Breast epithelium (tissue), 4 donors: Measurements from ENCODE around the gene PNPLA8. TPM values are rescaled to one million over a fixed set of nuclear protein-coding genes. Genes with fewer than 3 reads are reported as not detected.

Experiments used
- DNase-seq, 2 donors: peaks; one replicate each; pipeline ENCODE4 v3.0.0-alpha.2; 2019; ENCODE audit warnings: low spot score in 2 of 2
- H3K27ac ChIP-seq, 2 donors: fragments of 200-600 bp; sonication (generic) in 1 of 2; one replicate each; pipeline ENCODE4 v1.5.1; 2016 to 2019; ENCODE audit warnings: mild to moderate bottlenecking in 1 of 2
- H3K27me3 ChIP-seq, 2 donors: fragments of 200-600 bp; sonication (generic) in 1 of 2; one replicate each; pipeline versions ENCODE4 v1.5.1 to v1.6.0; 2017 to 2019; ENCODE audit warnings: control low read depth in 1 of 2, mild to moderate bottlenecking in 1 of 2
- H3K36me3 ChIP-seq: fragments of 200-600 bp; one replicate; pipeline ENCODE4 v1.5.1; 2019
- H3K4me1 ChIP-seq, 2 donors: fragments of 200-600 bp; sonication (generic); one replicate each; pipeline ENCODE4 v1.5.1; 2016 to 2019; ENCODE audit warnings: control low read depth in 1 of 2
- H3K4me3 ChIP-seq, 3 donors: fragments of 200-600 bp; sonication (generic); 1 replicate in 2 of 3; 2 replicates in 1 of 3; pipeline ENCODE4 v1.5.1; 2016 to 2019; ENCODE audit warnings: mild to moderate bottlenecking in 3 of 3, moderate library complexity in 2 of 3
- H3K9me3 ChIP-seq, 2 donors: fragments of 200-600 bp; sonication (generic) in 1 of 2; one replicate each; pipeline ENCODE4 v1.5.1; 2016 to 2019; ENCODE audit warnings: control low read depth in 1 of 2
- CTCF ChIP-seq, 3 donors: fragments of 450-650 bp; IDR thresholded peaks; one replicate each; pipeline ENCODE4 v1.5.1; 2016 to 2017; ENCODE audit warnings: antibody characterized with exemption in 3 of 3, mild to moderate bottlenecking in 3 of 3, moderate library complexity in 3 of 3
- POLR2A ChIP-seq: fragments of 450-650 bp; IDR thresholded peaks from one replicate; pipeline ENCODE4 v1.6.1; 2016; ENCODE audit warnings: antibody characterized with exemption, mild to moderate bottlenecking, moderate library complexity
- POLR2AphosphoS5 ChIP-seq, 3 donors: sonication (generic); formaldehyde crosslinking; IDR thresholded peaks; one replicate each; pipeline ENCODE4 v1.6.1; 2017; ENCODE audit warnings: antibody characterized with exemption in 3 of 3
- intact Hi-C: fragments of 100-400 bp; cut with DNase I; formaldehyde crosslinking; loops from one replicate; pipeline ENCODE4 v1.15.1; 2023; ENCODE audit warnings: low total_unique reads
- total RNA-seq, 3 donors: library from RNA; depleted of rRNA; stranded (reverse); fragments of >200 nt; gene quantifications; one replicate each; pipeline ENCODE4 v1.1.0, GENCODE V29; 2016

PNPLA8 gene
- total RNA-seq, 3 donors from 2014 or later = 36.1 to 48.6 (median 48.5) TPM

- H3K27ac ChIP-seq = no peak overlapping the region
- no peaks in the 10 kb centered on the region for H3K9me3 ChIP-seq
- no peak for TF ChIP-seq CTCF (IDR thresholded peaks at IDR 0.05)
- no peak for TF ChIP-seq POLR2A
- TF ChIP-seq POLR2AphosphoS5 (IDR thresholded peaks at IDR 0.05) = no peak
- H3K27me3 ChIP-seq = no peaks in the 10 kb centered on the region
- no peak for DNase-seq
- H3K36me3 ChIP-seq = no peaks in the 10 kb centered on the region
- intact Hi-C loops = no loop called here
- no peaks in the 10 kb centered on the region for H3K4me1 ChIP-seq
- H3K4me3 ChIP-seq = no peak overlapping the region
Observed at GRCh38 chr7:108535744-108536143, 9.8 kb upstream of the PNPLA8 start.

GRCh38 chr7:108535257-108535656 is 9.3 kb upstream of the PNPLA8 start:
- no peak overlapping the region for H3K4me3 ChIP-seq
- H3K4me1 ChIP-seq = no peaks in the 10 kb centered on the region
- TF ChIP-seq POLR2AphosphoS5 (IDR thresholded peaks at IDR 0.05) = no peak
- TF ChIP-seq POLR2A = no peak
- TF ChIP-seq CTCF (IDR thresholded peaks at IDR 0.05) = no peak
- DNase-seq = no peak
- no peaks in the 10 kb centered on the region for H3K36me3 ChIP-seq
- H3K27ac ChIP-seq = no peak overlapping the region
- no peaks in the 10 kb centered on the region for H3K27me3 ChIP-seq
- intact Hi-C loops = no loop called here
- no peaks in the 10 kb centered on the region for H3K9me3 ChIP-seq

GRCh38 chr7:108533712-108534111 is 7.8 kb upstream of the PNPLA8 start:
- DNase-seq = no peak
- Histone ChIP-seq H3K27me3 (no peaks in the 10 kb centered on the region), H3K4me3 (no peak overlapping the region), H3K9me3 (no peaks in the 10 kb centered on the region), H3K4me1 (no peaks in the 10 kb centered on the region), H3K36me3 (no peaks in the 10 kb centered on the region), H3K27ac (no peak overlapping the region)
- TF ChIP-seq POLR2A (no peak), POLR2AphosphoS5 (IDR thresholded peaks at IDR 0.05) (no peak), CTCF (IDR thresholded peaks at IDR 0.05) (no peak)
- intact Hi-C loops = no loop called here

- TF ChIP-seq POLR2A = no peak
- TF ChIP-seq CTCF (IDR thresholded peaks at IDR 0.05) = no peak
- TF ChIP-seq POLR2AphosphoS5 (IDR thresholded peaks at IDR 0.05) = no peak
- intact Hi-C loops = loop anchor here (5.0 kb wide), 1 partner anchor 38 kb away; the partner anchor contains the start of genes DNAJB9 and THAP5
- DNase-seq = no peak
- no peaks in the 10 kb centered on the region for H3K27me3 ChIP-seq
- H3K4me3 ChIP-seq = no peak overlapping the region
- H3K9me3 ChIP-seq = no peaks in the 10 kb centered on the region
- H3K36me3 ChIP-seq = no peaks in the 10 kb centered on the region
- peaks cover 0 to 6% of the 10 kb centered on the region in 2 donors for H3K4me1 ChIP-seq
- H3K27ac ChIP-seq = peak overlapping the region; percentile 65 to 99
Observed at GRCh38 chr7:108529341-108529740, 3.4 kb upstream of the PNPLA8 start.

- peak overlapping the region in 1 of 2 donors; percentile 99 for H3K27ac ChIP-seq
- H3K4me3 ChIP-seq = no peak overlapping the region
- TF ChIP-seq CTCF (IDR thresholded peaks at IDR 0.05) (no peak), POLR2A (no peak), POLR2AphosphoS5 (IDR thresholded peaks at IDR 0.05) (no peak)
- DNase-seq = no peak
- intact Hi-C loops = loop anchor here (5.0 kb wide), 1 partner anchor 39 kb away; the partner anchor contains the start of genes DNAJB9 and THAP5
- H3K27me3 ChIP-seq = no peaks in the 10 kb centered on the region
- no peaks in the 10 kb centered on the region for H3K36me3 ChIP-seq
- no peaks in the 10 kb centered on the region for H3K9me3 ChIP-seq
- H3K4me1 ChIP-seq = peaks cover 0 to 11% of the 10 kb centered on the region in 2 donors
Observed at GRCh38 chr7:108528183-108528712, 2.3 kb upstream of the PNPLA8 start.
